Suppressor macrophage treated with lipopolysaccharide for 4 hours (primary cell): ENCODE results near the gene CCNG2.

Source experiments
- DNase-seq: peaks from one replicate; pipeline ENCODE4 v3.0.0-alpha.2; 2020

CCNG2 gene

GRCh38 chr4:77147079-77147782 lies 9.8 kb upstream of the CCNG2 start:
- DNase-seq = no peak

- peak; percentile 51 for DNase-seq
These were observed 8.9 kb upstream of the CCNG2 start for GRCh38 chr4:77148078-77148477.

DNA sequence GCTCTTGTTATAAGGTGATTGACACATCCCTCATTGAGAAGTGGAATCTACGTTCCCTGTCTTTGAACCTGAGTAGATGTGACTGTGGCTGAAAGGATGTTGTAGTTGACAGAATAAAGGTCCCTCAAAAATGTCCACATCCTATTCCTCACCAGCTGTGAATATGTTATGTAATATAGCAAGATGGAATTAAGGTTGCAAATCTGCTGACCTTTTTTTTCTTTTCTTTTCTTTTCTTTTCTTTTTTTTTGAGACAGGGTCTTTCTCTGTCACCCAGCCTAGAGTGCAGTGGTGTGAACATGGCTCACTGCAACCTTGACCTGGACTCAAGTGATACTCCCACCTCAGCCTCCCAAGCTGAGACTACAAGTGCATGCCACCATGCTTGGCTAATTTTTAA lies 7.2 kb upstream of the CCNG2 start:
- no peak for DNase-seq

DNA sequence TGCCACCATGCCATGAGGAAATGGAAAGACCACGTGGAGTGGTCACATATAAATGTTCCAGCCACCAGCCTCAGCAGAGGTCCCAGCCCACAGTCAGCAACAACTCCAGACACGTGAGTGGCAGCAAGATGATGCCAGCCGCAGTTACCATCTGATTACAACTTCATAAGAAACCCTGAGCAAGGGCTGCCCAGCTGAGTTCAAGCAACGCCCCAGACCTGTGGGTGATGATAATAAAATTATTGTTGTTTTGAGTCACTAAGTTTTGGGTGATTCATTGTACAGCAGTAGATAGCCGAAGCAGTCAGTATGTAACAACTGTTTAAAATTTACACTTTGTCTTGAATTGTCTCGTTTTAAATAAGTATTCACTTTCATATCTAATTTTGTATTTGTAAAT lies 5.8 kb upstream of the CCNG2 start:
- no peak for DNase-seq

DNA sequence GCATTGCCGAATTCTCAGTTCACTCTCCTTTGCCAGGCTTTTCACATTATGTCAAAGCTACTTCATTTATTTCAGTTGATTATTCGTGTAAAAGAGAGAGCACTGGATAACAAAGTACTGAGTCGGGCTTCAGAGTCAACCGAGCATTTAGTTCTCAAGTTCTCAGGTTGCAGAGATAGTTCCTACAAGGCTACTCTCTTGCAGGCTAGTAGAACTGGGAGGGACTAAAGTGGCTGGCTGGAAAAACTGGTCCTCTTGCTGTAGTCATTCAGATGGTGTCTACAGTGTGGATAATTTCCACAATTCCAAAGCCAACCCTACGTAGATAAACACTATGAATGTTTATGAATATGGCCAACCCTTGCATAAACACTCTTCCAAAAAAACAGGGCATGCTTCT lies 4.6 kb upstream of the CCNG2 start:
- no peak for DNase-seq

DNA sequence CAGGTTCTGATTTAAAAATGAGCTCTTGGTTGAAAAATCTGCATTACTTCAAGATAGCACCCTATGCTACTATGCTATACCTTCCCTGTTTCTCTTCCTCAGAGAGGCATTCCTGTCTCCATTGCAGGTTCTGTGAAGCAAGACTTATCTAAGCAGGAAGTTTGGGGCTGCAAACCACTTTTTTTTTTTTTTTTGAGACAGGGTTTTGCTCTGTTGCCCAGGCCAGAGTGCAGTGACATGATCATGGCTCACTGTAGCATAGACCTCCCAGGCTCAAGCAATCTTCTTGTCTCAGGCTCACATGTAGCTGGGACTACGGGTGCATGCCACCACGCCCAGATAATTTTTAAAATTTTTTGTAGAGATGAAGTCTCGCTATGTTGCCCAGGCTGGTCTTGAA lies 4.0 kb upstream of the CCNG2 start:
- DNase-seq = no peak

GRCh38 chr4:77154065-77154464 lies 2.9 kb upstream of the CCNG2 start:
- no peak for DNase-seq

GRCh38 chr4:77154761-77155499 lies 2.1 kb upstream of the CCNG2 start:
- DNase-seq = no peak

DNA sequence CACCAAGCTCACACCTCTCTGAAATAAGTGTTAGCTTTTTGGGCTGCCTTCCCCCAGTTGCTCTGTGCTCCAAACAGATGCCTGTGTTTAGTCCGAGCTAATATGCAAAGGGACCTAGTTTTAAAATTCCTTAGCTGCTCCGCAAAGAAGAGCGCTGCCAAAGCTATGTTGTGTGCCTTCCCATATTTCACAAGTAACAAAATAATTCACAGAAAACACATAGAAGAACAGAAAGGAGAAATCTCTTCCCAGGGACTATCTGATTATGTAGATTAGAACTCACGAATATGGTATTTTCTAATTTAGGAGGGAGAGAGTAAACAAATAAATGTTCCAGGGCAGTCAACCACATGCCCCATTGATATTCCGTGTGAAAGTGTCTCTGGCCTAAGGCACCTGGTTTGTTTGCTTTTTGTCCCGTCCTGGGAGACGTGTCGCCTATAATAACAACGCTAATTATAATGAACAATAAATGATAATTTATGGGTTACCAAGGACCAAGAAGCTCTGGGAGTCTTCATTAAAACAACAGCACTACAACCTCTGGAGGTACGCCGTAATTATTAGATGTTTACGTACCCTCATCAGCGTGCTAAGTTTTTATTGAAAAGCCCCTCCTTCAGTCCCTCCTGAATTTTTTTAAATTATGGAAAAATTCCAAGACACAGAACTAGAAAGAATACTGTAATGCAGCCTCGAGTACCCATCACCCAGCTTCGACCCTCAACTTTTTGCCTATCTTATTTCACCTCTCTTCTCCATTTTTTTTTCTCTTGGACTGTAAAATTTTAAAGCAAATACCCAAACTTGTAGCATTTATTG lies 1.2 kb upstream of the CCNG2 start:
- DNase-seq = no peak

DNA sequence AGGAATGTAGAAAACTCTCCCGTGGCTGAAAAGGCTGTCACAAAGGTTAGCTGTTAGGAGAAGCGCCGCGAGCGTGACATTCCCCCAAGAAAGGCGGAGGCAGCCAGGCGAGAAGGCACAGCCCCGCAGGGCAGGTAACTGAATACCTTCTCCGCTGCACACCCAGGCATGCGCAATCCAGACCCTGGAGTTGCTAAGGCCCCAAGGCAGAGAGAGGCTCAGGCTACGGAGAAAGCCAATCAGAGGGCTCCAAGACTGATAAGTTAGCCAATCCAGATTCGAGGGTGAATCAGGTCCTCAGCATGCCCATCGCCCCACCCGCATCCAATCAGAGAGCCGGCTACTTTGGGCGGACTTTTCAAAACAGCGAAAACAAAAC lies 485 bp upstream of the CCNG2 start:
- peak; percentile 98 for DNase-seq

DNA sequence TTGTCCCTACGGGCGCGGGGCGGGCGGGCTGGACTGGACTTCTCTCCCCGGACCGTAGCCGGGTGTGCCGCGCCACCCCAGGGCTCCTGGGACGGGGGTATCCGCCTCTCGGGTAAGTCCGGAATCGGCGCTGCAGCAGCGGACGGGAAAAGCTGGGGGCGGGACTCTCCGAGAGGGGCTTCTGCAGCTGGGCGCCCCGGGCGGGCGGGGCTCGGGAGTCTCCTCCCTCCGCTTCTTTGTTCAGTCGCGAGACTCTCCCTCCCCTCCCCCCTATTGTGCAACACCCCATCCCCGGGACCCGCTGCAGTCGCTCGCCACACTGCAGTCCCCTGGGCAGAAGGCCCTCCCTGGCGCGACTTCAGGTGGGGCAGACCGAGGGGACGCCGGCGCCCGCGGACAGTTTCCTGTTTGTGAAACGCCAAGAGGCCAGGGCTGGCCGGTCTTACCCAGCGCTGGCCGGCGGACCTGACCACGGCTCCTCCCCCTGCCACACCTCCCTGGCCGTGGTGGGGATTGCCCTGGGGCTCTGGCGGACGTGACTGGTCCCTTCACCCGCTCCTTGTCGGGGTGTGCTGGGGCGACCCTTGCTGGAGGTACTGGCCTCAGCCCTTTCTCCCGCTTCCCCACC lies 966 bp downstream of the CCNG2 start:
- peak; percentile 85 for DNase-seq

GRCh38 chr4:77158487-77158861 lies 1.5 kb downstream of the CCNG2 start:
- DNase-seq = no peak

GRCh38 chr4:77159806-77160205 lies 2.8 kb downstream of the CCNG2 start:
- DNase-seq = no peak

- no peak for DNase-seq
These were observed 6.6 kb downstream of the CCNG2 start for GRCh38 chr4:77163641-77164040.

- no peak for DNase-seq
These were observed 10.2 kb downstream of the CCNG2 start for GRCh38 chr4:77167173-77167572.

DNA sequence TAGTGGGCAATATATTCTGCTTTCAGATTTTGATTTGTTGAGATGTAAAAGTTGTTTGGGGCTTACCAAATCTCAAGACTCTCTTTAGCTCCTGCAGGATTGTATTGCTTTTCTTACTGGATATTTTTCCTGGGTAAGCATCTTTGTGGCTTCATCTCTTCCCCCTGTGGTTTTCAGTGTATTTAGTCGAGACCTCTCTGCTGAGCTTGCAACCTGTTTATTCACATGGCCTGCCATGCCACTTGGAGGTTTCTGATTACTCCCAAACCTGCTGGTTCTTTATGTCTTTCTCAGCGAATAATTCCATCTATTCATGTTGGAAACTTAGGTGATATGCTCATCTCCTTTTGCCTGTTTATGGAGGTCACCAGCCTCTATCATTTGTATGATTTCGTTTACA lies 10.9 kb downstream of the CCNG2 start:
- DNase-seq = no peak

- no peak for DNase-seq
These were observed 12.5 kb downstream of the CCNG2 start for GRCh38 chr4:77169481-77169880.

- no peak for DNase-seq
These were observed 13.9 kb downstream of the CCNG2 start for GRCh38 chr4:77170926-77171325.

- no peak for DNase-seq
These were observed 15.3 kb downstream of the CCNG2 start for GRCh38 chr4:77172336-77172735.

DNA sequence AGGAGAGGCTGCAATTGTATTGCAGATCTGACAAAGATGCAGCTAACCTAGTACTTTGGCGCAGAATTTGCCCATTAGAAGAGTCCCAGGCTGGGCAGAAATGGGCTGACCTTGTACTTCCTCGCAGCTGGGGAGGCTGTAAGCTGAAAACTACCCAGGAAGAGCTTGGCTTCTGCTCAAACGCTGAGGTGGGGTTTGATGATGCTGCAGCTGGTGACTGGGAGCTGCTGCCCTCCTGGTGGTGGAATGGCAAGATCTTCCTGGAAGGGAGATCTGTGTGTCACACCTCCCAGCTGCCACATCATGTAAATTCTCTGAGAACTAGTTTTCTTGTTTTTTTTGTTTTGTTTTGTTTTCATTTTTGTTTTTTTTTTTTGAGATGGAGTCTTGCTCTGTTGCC lies 17.4 kb downstream of the CCNG2 start:
- DNase-seq = no peak

DNA sequence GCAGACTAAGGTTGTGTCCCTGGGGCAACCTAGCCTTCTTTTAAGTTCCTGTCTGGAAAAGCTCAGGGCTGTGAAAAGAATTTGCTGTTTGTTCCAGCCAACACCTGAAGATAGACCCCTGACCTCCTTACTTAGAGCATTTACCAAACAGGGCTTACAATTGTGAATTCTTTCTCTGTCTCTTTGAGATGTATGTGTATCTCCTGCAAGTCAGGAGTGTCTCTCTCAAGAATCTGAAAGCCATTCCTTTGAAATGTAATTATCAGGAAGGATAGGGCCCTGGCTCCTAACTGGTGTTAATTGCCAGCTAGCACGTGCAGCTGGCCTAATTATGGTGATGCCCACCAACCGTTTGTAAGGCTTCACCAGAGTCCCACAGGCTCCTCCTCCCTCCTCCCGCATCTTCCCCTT lies 18.2 kb downstream of the CCNG2 start:
- no peak for DNase-seq

- no peak for DNase-seq
These were observed 19.6 kb downstream of the CCNG2 start for GRCh38 chr4:77176640-77177039.

- DNase-seq = no peak
These were observed 20.2 kb downstream of the CCNG2 start for GRCh38 chr4:77177199-77177598.

DNA sequence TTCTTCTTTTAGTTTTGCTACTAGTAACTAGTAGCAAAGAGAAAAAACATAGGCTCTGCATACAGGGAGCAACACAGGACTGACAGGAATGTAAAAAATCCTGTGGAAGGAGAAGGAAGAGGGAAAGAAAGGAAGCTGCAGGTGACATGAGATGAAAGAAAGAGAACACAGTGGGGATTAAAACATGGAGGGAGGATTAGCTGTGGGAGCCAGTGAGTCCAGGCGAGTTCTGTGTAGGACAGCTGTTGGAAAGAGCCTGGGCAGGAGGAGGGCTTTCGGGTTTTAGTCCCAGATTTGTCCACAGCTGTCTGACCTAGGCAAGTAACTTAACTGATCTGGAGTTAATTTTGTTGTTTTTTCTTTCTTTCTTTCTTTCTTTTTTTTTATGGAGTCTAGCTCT lies 21.6 kb downstream of the CCNG2 start:
- no peak for DNase-seq
